Measurements from ENCODE around the gene CAVIN4.

The CAVIN4 gene

GRCh38 chr9:100590481-100590880, 12.6 kb downstream of the CAVIN4 start:
- no peak for DNase-seq (ENCODE audit: low spot score)

GRCh38 chr9:100591139-100591538, 13.3 kb downstream of the CAVIN4 start:
- no peak for DNase-seq (ENCODE audit: low spot score)

GRCh38 chr9:100591639-100592412, 13.9 kb downstream of the CAVIN4 start:
- no peak for DNase-seq (ENCODE audit: low spot score)

- peak; percentile 51 for DNase-seq (ENCODE audit: low spot score)
These were observed 17.7 kb downstream of the CAVIN4 start for GRCh38 chr9:100595391-100596199.

GRCh38 chr9:100597236-100597635, 19.4 kb downstream of the CAVIN4 start:
- no peak for DNase-seq (ENCODE audit: low spot score)

- peak; percentile 84 for DNase-seq (ENCODE audit: low spot score)
These were observed 20.8 kb downstream of the CAVIN4 start for GRCh38 chr9:100598641-100599145.

GRCh38 chr9:100600521-100601079, 22.7 kb downstream of the CAVIN4 start:
- DNase-seq (ENCODE audit: low spot score): no peak

GRCh38 chr9:100601216-100601615, 23.3 kb downstream of the CAVIN4 start:
- DNase-seq (ENCODE audit: low spot score): peak; percentile 62

- DNase-seq (ENCODE audit: low spot score): peak; percentile 47
These were observed 24.5 kb downstream of the CAVIN4 start for GRCh38 chr9:100602342-100602801.

- DNase-seq (ENCODE audit: low spot score): no peak
These were observed 27.5 kb downstream of the CAVIN4 start for GRCh38 chr9:100605405-100605804.

- no peak for DNase-seq (ENCODE audit: low spot score)
These were observed 41.3 kb downstream of the CAVIN4 start for GRCh38 chr9:100619194-100619593.

- DNase-seq (ENCODE audit: low spot score): no peak
These were observed 41.8 kb downstream of the CAVIN4 start for GRCh38 chr9:100619665-100620064.

- no peak for DNase-seq (ENCODE audit: low spot score)
These were observed 46.1 kb downstream of the CAVIN4 start for GRCh38 chr9:100623969-100624368.

GRCh38 chr9:100626949-100627348, 49.1 kb downstream of the CAVIN4 start:
- no peak for DNase-seq (ENCODE audit: low spot score)

- no peak for DNase-seq (ENCODE audit: low spot score)
These were observed 59.9 kb downstream of the CAVIN4 start for GRCh38 chr9:100637787-100638186.
